Activated CD4-positive, alpha-beta memory T cell treated with anti-CD3 and anti-CD28 coated beads for 36 hours (primary cell): ENCODE results near the gene SCPEP1. TPM values are rescaled to one million over a fixed set of nuclear protein-coding genes. Genes with fewer than 3 reads are reported as not detected.
"Not testable (repeated sequence)": the region's sequence is repeated elsewhere in the genome, so short reads cannot be mapped to it uniquely, and the experiment has no call there.

Experiments used
- CTCF ChIA-PET: fragments of 350-600 bp; sonication (Branson Sonifier 250); formaldehyde crosslinking; loops from one replicate; lab custom pipeline; 2021; ENCODE audit warnings: antibody characterized with exemption, inconsistent platforms; lab: Charles Lee
- POLR2A ChIA-PET: fragments of 350-600 bp; sonication (Branson Sonifier 250); formaldehyde crosslinking; loops from one replicate; lab custom pipeline; 2021; ENCODE audit warnings: antibody characterized with exemption; lab: Charles Lee
- DNase-seq: peaks from one replicate; pipeline ENCODE4 v3.0.0-alpha.2; 2020
- H3K27ac Mint-ChIP-seq: one replicate; pipeline ENCODE4 v1.8.0; 2021; ENCODE audit warnings: mixed read lengths
- H3K27me3 Mint-ChIP-seq: one replicate; pipeline ENCODE4 v1.8.0; 2021; ENCODE audit warnings: mixed read lengths
- H3K36me3 Mint-ChIP-seq: one replicate; pipeline ENCODE4 v1.8.0; 2021; ENCODE audit warnings: mixed read lengths
- H3K4me1 Mint-ChIP-seq: one replicate; pipeline ENCODE4 v1.8.0; 2021; ENCODE audit warnings: low read depth, mixed read lengths
- H3K4me3 Mint-ChIP-seq: one replicate; pipeline ENCODE4 v1.8.0; 2021; ENCODE audit warnings: mild to moderate bottlenecking, mixed read lengths
- H3K9me3 Mint-ChIP-seq: one replicate; pipeline ENCODE4 v1.8.0; 2021; ENCODE audit warnings: mixed read lengths
- intact Hi-C: fragments of 100-400 bp; cut with micrococcal nuclease; formaldehyde crosslinking; loops from one replicate; pipeline ENCODE4 v1.15.1; 2023
- total RNA-seq, 2 experiments: library from RNA; stranded (reverse); gene quantifications; one replicate each; pipeline ENCODE4 v1.2.3, GENCODE V29; 2021

SCPEP1 gene
- total RNA-seq, 2 experiments from 2014 or later, result 17.9 to 24.9 TPM

GRCh38 chr17:56938206-56938605, 39.7 kb upstream of the SCPEP1 start:
- H3K27me3 Mint-ChIP-seq, H3K9me3 Mint-ChIP-seq, DNase-seq, POLR2A ChIA-PET, intact Hi-C loops, H3K27ac Mint-ChIP-seq, H3K4me3 Mint-ChIP-seq: not testable (repeated sequence)
- CTCF ChIA-PET, result interaction anchor here (0.9 kb wide), 1 partner anchor 118 kb away, joined by 4 read pairs; no protein-coding TSS in a partner anchor
- peaks cover 49% of the 10 kb centered on the region for H3K36me3 Mint-ChIP-seq
- peaks cover 13% of the 10 kb centered on the region for H3K4me1 Mint-ChIP-seq

DNA sequence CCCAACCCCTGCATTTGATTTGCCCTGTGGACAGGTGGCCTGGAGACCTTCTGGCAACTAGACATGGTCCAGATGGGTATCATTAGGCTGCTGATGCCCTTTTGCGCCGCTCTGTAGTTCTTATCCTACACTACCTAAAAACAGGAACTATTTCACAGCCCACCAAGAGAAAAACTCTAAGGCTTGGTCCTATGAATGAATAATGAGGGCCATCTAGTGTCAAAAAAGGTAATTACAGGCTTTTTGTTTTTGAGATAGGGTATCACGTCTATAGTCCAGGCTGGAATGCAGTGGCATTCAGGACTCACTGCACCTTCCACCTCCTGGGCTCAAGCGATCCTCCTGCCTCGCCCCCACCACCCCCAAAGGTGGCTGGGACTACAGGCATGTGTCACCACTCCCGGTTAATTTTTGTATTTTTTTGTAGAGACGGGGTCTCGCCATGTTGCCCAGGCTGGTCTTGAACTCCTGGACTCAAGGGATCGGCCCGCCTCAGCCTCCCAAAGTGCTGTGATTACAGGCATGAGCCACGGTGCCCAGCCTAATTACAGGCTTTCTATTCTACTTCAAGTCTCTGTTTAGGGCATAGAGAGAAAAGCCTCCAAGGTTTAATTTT, 38.0 kb upstream of the SCPEP1 start:
- Mint-ChIP-seq H3K27ac (no peak overlapping the region), H3K9me3 (no peaks in the 10 kb centered on the region), H3K4me1 (peaks cover 13% of the 10 kb centered on the region), H3K4me3 (no peak overlapping the region), H3K36me3 (peaks cover 45% of the 10 kb centered on the region), H3K27me3 (no peaks in the 10 kb centered on the region)
- ChIA-PET POLR2A (interaction anchor here (0.8 to 0.9 kb wide), 2 partner anchors 26 to 46 kb away, joined by 3 to 4 read pairs; partner anchors contain the start of gene TRIM25), CTCF (interaction anchor here (0.5 to 5.7 kb wide), 22 partner anchors 11 to 440 kb away, joined by 3 to 85 read pairs (median 4); partner anchors contain the start of gene SCPEP1)
- intact Hi-C loops, result loop anchor here (1.0 kb wide), 2 partner anchors 49 to 121 kb away; no protein-coding TSS in a partner anchor
- DNase-seq, result no peak

DNA sequence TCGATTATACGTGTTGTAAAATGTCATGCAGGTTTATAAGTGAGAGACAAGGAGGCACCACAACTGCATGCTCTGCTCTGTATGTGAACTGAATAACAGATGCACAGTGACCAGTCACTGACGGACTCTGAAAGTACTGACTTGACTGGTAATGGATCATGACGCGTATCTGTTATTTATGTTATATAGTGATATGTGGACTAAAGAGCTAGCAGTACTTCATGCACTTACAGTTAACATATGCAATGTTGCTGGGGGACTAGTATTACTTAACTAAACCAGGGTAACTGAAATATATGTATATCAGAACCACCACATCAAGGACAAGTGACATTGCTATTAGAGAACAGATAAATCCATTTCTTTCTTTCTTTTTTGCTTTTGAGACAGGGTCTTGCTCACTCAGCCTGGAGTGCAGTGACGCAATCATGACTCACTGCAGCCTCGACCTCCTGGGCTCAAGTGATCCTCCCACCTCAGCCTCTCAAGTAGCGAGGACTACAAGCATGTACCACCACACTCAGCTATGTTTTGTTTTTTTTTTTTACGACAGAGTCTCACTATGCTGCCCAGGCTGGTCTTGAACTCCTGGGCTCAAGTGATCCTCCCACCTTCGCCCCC, 34.3 kb upstream of the SCPEP1 start:
- CTCF ChIA-PET, result interaction anchor here (5.7 kb wide), 1 partner anchor 125 kb away, joined by 85 read pairs; no protein-coding TSS in a partner anchor
- POLR2A ChIA-PET, result no interaction called here

DNA sequence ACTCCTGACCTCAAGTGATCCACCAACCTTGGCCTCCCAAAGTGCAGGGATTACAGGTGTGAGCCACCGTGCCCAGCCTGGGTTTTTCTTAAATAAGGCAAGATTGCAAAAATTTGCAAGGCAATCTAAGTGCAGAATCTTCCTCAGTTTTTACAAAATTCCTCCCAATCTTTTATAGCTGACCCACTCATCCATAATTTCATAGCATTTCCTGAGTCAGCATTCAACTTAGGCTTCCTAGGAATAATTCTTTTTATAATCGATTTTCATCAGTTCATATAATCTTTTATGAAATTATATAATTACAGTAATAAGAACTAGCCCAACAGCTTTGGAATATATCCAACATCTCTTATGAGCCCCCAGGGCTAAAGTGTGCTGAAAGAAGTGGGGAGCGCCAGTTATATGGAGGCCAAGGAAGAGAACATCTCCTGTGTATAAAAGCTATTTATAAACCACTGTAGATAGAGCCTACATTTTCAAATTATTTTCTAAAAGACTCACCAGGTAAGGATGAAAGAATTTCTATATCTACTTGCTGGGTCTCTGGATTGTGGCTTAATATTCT, 31.9 kb upstream of the SCPEP1 start:
- Mint-ChIP-seq H3K36me3 (peaks cover 33% of the 10 kb centered on the region), H3K27ac (no peak overlapping the region), H3K27me3 (no peaks in the 10 kb centered on the region), H3K4me3 (no peak overlapping the region), H3K9me3 (no peaks in the 10 kb centered on the region), H3K4me1 (no peaks in the 10 kb centered on the region)
- CTCF ChIA-PET, result no interaction called here
- intact Hi-C loops, result no loop called here
- POLR2A ChIA-PET, result no interaction called here
- DNase-seq, result no peak

More for the DNA sequence above, 34.3 kb upstream of the SCPEP1 start:
- Mint-ChIP-seq H3K4me3 (no peak overlapping the region), H3K36me3 (peaks cover 33% of the 10 kb centered on the region), H3K9me3 (no peaks in the 10 kb centered on the region), H3K4me1 (peaks cover 1% of the 10 kb centered on the region), H3K27ac (no peak overlapping the region), H3K27me3 (no peaks in the 10 kb centered on the region)
- no peak for DNase-seq
- intact Hi-C loops, result no loop called here

DNA sequence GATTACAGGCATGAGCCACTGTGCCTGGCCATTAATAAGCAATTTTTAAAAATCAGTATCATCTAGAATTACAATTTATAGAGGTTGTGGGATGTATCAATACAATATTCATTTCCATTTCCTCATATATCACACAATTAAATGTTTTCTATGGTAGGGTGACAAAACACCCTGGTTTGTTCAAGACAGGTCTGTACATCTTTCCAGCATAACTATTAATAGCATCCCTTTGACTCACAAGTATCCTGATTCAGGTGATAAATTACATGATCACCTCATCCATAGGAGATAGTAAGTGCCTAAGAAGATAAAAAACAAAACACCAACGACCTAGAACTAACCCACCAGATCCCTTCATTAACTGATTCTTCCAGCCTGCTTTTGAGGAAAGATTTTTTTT, 30.2 kb upstream of the SCPEP1 start:
- H3K4me1 Mint-ChIP-seq, result no peaks in the 10 kb centered on the region
- H3K9me3 Mint-ChIP-seq, result no peaks in the 10 kb centered on the region
- no peak overlapping the region for H3K4me3 Mint-ChIP-seq
- no peak for DNase-seq
- ChIA-PET POLR2A (no interaction called here), CTCF (interaction anchor here (0.6 kb wide), 2 partner anchors 12 to 34 kb away, joined by 3 read pairs; no protein-coding TSS in a partner anchor)
- H3K36me3 Mint-ChIP-seq, result peaks cover 27% of the 10 kb centered on the region
- no peaks in the 10 kb centered on the region for H3K27me3 Mint-ChIP-seq
- no peak overlapping the region for H3K27ac Mint-ChIP-seq
- intact Hi-C loops, result no loop called here

- Mint-ChIP-seq H3K27me3 (no peaks in the 10 kb centered on the region), H3K4me1 (no peaks in the 10 kb centered on the region), H3K36me3 (peaks cover 26% of the 10 kb centered on the region), H3K4me3 (no peak overlapping the region), H3K27ac (no peak overlapping the region), H3K9me3 (no peaks in the 10 kb centered on the region)
- ChIA-PET CTCF (no interaction called here), POLR2A (no interaction called here)
- no peak for DNase-seq
- intact Hi-C loops, result no loop called here
Measured at GRCh38 chr17:56948491-56948890, 29.4 kb upstream of the SCPEP1 start.

GRCh38 chr17:56949595-56949994, 28.3 kb upstream of the SCPEP1 start:
- ChIA-PET CTCF (no interaction called here), POLR2A (no interaction called here)
- Mint-ChIP-seq H3K4me1 (no peaks in the 10 kb centered on the region), H3K27ac (no peak overlapping the region), H3K36me3 (peaks cover 21% of the 10 kb centered on the region), H3K27me3 (no peaks in the 10 kb centered on the region), H3K9me3 (no peaks in the 10 kb centered on the region), H3K4me3 (no peak overlapping the region)
- intact Hi-C loops, result no loop called here
- DNase-seq, result no peak

- no peak overlapping the region for H3K27ac Mint-ChIP-seq
- no peaks in the 10 kb centered on the region for H3K9me3 Mint-ChIP-seq
- DNase-seq, result no peak
- no peaks in the 10 kb centered on the region for H3K27me3 Mint-ChIP-seq
- H3K4me3 Mint-ChIP-seq, result no peak overlapping the region
- POLR2A ChIA-PET, result interaction anchor here (0.7 kb wide), 1 partner anchor 43 kb away, joined by 3 read pairs; the partner anchor contains the start of gene TRIM25
- H3K4me1 Mint-ChIP-seq, result peaks cover 25% of the 10 kb centered on the region
- no peaks in the 10 kb centered on the region for H3K36me3 Mint-ChIP-seq
- intact Hi-C loops, result no loop called here
- CTCF ChIA-PET, result interaction anchor here (1.4 kb wide), 1 partner anchor 137 kb away, joined by 4 read pairs; no protein-coding TSS in a partner anchor
Measured at GRCh38 chr17:56956992-56957391, 20.9 kb upstream of the SCPEP1 start.

- peak; percentile 95 for DNase-seq
- intact Hi-C loops, result loop anchor here (1.0 to 10.0 kb wide), 4 partner anchors 17 to 366 kb away; partner anchors contain the start of genes C17orf67, DGKE, NOG and SCPEP1
- Mint-ChIP-seq H3K36me3 (no peaks in the 10 kb centered on the region), H3K4me1 (peaks cover 26% of the 10 kb centered on the region), H3K4me3 (peak within 1 kb of the TSS; percentile 80), H3K9me3 (no peaks in the 10 kb centered on the region), H3K27me3 (no peaks in the 10 kb centered on the region), H3K27ac (peak within 1 kb of the TSS; percentile 85)
- POLR2A ChIA-PET, result interaction anchor here (0.7 to 1.2 kb wide), 4 partner anchors 14 to 127 kb away, joined by 3 to 4 read pairs (median 4); partner anchors contain the start of genes C17orf67, DGKE and TRIM25
- CTCF ChIA-PET, result interaction anchor here (0.6 to 1.6 kb wide), 5 partner anchors 12 to 124 kb away, joined by 3 to 4 read pairs (median 3); partner anchors contain the start of gene AKAP1
Measured at GRCh38 chr17:56960596-56961538, 17.1 kb upstream of the SCPEP1 start, which contains the start of gene COIL. COIL (minus strand) TSS chr17:56961050; CDS start chr17:56961019, 31 bp downstream.

DNA sequence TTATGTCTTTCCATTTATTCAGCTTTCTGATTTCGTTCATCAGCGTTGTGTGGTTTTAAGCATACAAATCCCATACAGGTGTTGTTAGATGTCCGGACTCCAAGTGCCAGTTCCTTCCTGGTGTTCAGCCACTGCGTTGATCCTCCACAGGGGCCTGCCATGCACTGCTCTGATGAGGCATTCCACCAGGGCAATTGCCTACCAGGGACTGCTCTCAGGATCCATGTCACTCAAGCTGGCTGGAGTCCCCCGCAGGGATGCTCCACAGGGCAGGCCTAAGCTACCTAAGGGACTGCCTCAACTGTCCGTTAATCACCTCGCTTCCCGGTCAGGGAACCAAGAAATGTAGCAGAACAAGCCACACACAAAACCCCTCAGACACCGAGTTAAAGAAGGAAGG, 12.7 kb upstream of the SCPEP1 start:
- H3K36me3 Mint-ChIP-seq, H3K27me3 Mint-ChIP-seq, H3K4me3 Mint-ChIP-seq, POLR2A ChIA-PET, H3K9me3 Mint-ChIP-seq, H3K27ac Mint-ChIP-seq, DNase-seq, H3K4me1 Mint-ChIP-seq: not testable (repeated sequence)
- intact Hi-C loops, result loop anchor here (10.0 kb wide), 1 partner anchor 370 kb away; the partner anchor contains the start of gene NOG
- CTCF ChIA-PET, result interaction anchor here (1.3 kb wide), 1 partner anchor 13 kb away, joined by 6 read pairs; the partner anchor contains the start of gene SCPEP1

DNA sequence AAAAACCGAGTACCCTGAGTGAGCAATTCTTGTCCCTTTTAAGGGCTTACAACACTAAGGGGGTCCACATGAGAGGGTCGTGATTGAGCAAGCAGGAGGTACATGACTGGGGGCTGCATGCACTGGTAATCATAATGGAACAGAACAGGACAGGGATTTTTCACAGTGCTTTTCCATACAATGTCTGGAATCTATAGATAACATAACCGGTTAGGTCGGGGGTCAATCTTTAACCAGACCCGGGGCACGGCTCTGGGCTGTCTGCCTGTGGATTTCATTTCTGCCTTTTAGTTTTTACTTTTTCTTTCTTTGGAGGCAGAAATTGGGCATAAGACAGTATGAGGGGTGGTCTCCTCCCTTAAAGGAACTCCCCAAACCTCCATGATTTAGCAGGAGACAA, 12.2 kb upstream of the SCPEP1 start:
- CTCF ChIA-PET, H3K27me3 Mint-ChIP-seq: not testable (repeated sequence)

More for the DNA sequence above, 12.2 kb upstream of the SCPEP1 start:
- H3K27ac Mint-ChIP-seq, H3K4me3 Mint-ChIP-seq, DNase-seq, H3K9me3 Mint-ChIP-seq, H3K36me3 Mint-ChIP-seq, H3K4me1 Mint-ChIP-seq, POLR2A ChIA-PET: not testable (repeated sequence)
- intact Hi-C loops, result loop anchor here (10.0 kb wide), 1 partner anchor 371 kb away; the partner anchor contains the start of gene NOG
